AG08395 (cell line): Measurements from ENCODE around the gene KLHL1.

ENCODE experiments used
- DNase-seq: peaks from one replicate; pipeline ENCODE4 v3.0.0; 2012; ENCODE audit warnings: mixed read lengths, low spot score

KLHL1 gene

GRCh38 chr13:69857183-69857821 lies 250.9 kb downstream of the KLHL1 start:
- peak; percentile 2 for DNase-seq

DNA sequence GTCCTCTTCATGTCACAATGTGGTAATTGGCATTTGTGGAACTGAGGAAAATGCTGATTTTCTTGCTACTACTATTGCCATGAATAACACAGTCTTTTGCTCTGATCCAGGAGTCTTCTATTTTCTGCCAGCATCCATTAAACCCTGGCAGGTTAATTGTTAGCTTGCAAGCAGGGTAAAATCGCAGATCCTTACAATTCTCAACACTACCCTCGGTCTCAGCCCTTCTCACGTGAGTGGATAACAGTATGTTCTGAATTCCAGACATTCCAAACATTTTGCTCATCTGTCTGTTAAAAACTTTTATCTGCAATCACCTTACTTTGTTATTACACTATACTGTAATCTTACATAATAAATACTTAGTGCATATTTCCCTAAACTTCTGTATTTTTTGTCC lies 251.9 kb downstream of the KLHL1 start:
- no peak for DNase-seq

- DNase-seq, result no peak
Measured at GRCh38 chr13:69828527-69828926, 279.7 kb downstream of the KLHL1 start.

DNA sequence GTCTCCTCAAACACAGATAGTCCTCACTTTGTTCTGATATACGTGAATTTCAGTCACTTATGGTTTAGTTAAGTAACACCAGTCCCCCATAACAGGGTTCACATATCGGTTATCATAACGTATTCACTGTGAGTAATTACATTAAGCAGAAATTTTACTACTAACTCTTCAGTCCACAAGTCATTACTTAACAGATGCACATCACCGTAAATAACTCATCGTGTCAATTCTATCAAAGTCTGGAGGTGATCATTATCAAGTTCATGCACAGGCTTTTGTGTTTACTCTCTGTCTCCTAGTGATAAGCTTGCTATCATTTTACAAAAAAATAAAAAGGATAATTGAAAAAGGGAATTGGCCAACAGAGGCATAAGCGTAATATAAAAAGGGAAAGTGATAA lies 288.1 kb downstream of the KLHL1 start:
- no peak for DNase-seq

DNA sequence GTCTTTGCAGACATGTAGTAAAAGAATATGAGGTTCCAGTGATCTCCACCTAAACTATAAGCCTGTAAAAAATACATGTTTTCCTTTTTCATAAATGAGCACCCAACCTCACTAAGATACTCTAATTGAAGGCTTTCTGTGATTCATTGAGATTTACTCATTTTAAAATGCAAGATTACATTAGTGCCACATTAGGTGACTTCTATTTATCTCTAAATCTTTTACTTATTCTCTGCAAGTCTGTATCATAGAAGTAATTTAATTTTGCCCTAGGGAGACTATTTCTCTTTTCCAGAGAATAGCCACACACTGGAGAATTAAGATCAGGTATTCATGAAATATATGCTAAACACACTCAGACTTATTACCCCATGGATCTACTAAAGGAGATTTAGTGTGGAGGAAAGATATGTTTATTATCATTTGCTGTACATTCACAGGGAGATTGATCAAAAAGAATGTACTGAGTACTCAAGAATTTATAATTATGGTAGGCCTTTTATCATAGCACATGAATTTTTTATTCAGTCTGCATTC lies 290.9 kb downstream of the KLHL1 start:
- no peak for DNase-seq

DNA sequence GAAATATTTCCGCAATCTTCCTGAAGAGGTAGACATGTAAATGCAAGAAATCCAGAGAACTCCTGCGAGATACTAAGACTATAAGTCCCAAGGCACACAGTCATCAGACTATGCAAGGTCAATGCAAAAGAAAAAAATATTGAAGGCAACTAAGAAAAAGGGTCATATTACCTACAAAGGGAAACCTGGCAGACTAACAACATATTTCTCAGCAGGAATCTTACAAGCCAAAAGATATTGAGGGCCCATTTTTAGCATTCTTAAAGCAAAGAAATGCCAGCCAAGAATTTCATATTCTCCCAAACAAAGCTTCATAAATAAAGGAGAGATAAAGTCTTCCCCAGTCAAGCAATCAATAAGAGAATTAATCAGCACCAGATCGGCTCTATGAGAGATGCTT lies 299.1 kb downstream of the KLHL1 start:
- DNase-seq, result no peak

DNA sequence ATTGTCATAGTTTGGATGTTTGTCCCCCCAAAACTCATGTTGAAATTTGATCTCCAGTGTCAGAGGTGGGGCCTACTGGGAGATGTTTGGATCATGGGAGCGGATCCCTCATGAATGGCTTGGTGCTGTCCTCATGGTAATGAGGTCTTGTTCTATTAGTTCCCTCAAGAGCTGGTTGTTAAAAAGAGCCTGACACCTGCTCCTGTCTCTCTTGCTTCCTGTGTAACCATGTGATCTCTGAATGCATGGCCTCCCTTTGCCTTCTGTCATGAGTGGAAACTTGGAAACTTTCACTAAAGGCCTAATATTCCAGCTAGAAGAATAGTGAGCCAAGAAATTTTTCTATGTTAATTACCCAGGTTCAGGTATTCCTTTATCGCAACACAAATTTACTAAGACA lies 312.0 kb downstream of the KLHL1 start:
- no peak for DNase-seq

- no peak for DNase-seq
Measured at GRCh38 chr13:69793783-69794453, 314.3 kb downstream of the KLHL1 start.

DNA sequence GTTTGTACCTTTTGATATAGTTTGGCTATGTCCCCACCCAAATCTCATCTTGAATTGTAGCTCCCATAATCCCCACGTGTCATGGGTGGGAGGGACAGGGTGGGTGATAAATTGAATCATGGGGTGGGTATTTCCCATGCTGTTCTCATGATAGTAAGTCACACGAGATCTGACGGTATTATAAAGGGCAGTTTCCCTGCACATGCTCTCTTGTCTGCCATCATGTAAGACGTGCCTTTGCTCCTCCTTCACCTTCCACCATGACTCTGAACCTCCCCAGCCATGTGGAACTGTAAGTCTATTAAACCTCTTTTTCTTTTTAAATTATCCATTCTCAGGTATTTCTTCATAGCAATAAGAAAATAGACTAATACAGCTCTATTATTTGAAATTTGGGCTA lies 331.3 kb downstream of the KLHL1 start:
- no peak for DNase-seq

- DNase-seq, result no peak
Measured at GRCh38 chr13:69769608-69770007, 338.6 kb downstream of the KLHL1 start.

GRCh38 chr13:69761581-69761980 lies 346.7 kb downstream of the KLHL1 start:
- no peak for DNase-seq

- no peak for DNase-seq
Measured at GRCh38 chr13:69755101-69755500, 353.2 kb downstream of the KLHL1 start.

- no peak for DNase-seq
Measured at GRCh38 chr13:69751259-69751658, 357.0 kb downstream of the KLHL1 start.

DNA sequence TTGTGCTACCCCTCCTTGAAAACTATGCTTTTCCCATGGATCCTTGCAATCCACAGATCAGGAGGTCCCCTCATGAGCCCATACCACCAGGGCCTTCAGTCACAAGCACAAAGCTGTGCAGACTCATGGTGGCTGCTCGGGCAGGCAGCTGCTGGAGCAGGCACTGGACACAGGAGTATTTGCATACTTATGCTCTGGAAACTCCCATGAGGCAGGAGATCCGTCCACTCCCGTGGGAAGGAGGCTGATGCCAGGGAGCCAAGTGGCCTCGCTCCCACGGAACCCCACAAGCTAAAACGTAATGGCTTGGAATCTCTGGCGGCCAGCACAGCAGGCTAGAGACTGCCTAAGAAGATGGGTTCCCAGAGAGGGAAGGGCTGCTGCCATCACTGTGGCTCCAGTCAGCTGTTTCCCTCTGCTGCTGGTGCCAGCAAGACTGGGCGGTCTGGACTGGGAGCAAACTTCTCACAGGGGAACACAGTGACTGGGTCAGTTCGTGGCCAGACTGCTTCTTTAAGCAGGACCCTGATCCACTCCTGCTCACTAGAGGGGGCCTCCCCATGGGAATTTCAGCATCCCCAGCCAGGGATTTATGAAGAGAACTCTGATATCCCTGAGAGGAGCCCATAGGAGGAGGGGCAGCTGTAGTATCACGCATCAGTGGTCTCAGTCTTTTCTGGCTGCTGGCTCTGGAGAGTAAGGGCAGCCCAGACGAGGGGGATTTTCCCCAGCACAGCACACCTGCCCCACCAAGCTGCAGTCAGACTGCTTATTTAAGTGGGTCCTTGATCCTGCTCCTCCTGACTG lies 370.9 kb downstream of the KLHL1 start:
- no peak for DNase-seq

GRCh38 chr13:69721631-69722030 lies 386.6 kb downstream of the KLHL1 start:
- DNase-seq, result no peak

DNA sequence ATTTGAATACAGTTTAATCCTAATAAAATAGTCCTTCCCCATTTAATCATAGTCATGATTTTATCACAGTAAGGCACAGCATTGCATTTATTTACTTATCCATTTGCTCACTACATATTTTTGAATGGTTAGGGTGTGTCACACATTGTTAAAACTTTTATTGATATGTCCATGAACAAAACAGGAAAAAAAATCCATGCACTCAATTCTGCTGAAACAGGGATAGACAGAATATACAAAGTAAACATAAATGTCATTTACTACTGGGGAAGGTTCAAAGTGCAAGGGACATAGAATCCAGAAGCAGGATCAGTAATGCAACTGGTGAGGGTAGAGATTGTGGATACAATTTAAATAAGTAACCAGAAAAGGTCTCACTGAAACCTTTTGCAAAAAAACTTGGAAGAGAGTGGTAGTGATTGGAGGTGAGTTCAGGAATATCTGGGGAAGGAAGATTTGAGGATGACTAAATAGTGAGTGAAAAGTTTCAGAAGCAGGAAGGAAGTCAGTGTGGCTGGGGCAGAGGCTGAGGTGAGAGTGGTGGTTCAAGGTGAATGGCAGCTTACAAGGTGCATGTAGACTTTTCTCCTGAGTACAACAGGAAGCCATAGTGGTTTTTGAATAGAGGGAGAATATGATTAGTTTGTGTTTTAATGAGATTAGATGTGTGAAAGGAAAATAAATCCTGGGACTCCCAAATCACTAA lies 387.8 kb downstream of the KLHL1 start:
- DNase-seq, result no peak

DNA sequence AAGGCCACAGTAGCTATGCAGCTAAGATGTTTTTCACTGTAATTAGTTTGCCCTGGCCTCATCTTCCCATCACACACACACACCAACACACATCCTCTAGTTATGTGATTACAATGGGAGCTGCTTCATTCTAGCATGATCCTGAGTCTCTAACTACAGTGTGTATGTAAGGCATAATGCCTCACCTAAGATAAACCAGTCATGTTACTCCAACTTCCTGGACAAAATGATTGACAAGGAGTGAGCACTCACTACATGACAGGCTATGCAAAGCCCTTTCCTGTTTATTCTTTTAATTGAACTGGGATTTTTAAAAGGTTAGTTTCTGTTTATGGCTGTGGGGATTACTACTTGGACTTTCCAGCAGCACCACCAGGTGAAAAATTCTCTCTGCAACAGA lies 401.4 kb downstream of the KLHL1 start:
- no peak for DNase-seq

DNA sequence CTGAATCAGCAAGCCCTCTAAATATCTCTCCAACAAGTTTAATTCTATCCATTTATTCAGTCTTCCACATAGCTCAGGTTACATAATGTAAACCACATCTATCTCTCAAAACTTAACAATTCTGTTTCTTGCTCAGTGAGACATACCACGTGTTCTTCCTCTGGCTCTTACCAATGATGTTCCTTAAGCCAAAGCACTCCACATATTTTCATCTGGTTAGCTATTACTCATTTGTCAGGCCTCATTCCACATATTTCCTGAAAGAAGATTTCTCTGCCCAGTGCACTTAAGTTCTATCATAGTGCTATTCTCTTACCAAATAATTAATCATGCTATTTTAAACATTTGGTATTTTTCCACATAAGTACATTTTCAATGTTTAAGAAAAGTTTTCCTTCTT lies 403.9 kb downstream of the KLHL1 start:
- DNase-seq, result no peak

DNA sequence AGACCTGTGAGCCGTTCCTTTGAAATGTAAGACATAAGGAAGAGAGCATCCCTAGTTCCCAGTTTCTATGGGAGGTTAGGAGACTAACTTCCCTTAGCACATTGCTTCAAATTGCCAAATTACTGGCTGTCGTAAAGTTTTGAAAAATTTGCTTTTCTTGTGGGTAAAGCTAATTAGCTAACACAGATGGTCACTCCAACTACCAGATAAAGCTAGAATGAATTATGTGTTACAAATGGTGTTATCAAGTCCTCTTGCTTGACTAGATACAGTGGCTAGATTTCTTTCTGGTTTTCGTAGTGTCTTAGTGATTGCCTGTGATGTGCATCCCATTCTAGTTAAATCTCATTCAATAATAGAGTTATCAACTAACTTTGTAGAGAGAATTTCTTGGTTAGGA lies 417.3 kb downstream of the KLHL1 start:
- no peak for DNase-seq

DNA sequence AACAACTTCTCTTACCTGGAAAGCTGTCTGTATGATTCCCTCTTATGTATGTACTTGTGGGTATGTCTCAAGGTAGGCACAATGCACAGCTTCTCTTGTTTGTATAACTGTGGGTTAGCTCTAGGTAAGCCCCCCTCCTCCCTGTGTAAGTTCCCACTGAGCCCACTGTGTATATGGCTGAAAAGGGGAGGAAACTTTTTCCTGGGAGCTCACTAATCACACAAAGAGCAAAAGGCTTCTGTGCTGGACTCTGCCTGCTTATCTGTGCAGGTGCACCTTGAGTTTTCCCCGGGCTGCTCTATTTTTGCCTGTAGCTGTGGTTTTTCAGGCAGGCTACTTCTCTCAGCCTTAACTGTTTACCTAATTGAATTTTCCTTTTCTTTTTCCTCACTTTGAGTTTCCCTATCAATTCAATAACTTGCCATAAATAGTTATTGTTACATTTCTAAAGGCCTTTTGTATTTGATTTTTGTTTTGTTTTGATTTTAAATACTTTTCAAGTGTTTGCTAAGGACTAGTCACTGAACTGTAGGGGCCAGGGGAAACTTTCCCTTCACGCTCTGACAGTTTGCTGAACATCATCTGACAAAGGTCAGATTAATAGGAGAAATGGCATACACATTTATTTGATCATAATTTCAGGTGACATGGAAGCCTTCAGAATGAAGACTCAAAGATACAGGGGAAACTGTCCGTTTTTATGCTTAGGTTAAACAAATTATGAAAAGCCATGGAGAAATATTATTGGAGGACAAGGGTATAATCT lies 424.1 kb downstream of the KLHL1 start:
- no peak for DNase-seq

DNA sequence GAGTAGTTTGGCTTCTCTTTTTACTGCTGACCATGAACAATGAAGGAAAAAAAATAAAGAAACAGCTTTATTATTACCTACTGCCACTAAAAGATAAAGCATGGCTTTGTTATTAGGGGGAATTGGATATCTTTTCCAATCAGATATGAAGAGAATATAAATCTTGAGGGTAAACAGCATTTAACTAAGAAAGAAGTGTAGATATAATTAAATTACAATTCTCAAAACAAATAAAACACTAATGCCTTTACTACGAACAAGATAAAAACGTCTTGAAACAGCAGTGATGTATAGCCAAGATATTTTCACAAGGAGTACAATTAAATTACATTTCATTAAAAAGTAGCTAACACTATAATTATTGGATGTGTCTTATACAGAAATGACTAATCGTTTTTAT lies 426.5 kb downstream of the KLHL1 start:
- no peak for DNase-seq

- DNase-seq, result no peak
Measured at GRCh38 chr13:69677343-69677742, 430.9 kb downstream of the KLHL1 start.
